H1 (cell line): Measurements from ENCODE around the gene SPI1. TPM values are rescaled to one million over a fixed set of nuclear protein-coding genes. Genes with fewer than 3 reads are reported as not detected.

ENCODE experiments used
- CTCF ChIA-PET: fragments of 300-600 bp; sonication (Branson Sonifier 250); formaldehyde crosslinking; loops from one replicate; lab custom pipeline; 2021; ENCODE audit not compliant: partially characterized antibody; lab: Charles Lee
- POLR2A ChIA-PET: fragments of 300-600 bp; sonication (Branson Sonifier 250); formaldehyde crosslinking; loops from one replicate; lab custom pipeline; 2021; ENCODE audit warnings: inconsistent platforms; ENCODE audit not compliant: partially characterized antibody; lab: Charles Lee
- DNase-seq, 2 experiments: peaks; one replicate each; pipeline versions ENCODE4 v3.0.0 to v3.0.0-alpha.2; 2010 to 2022; ENCODE audit warnings: low spot score in 2 of 2, low read depth in 1 of 2, mixed read lengths in 1 of 2
- FAIRE-seq: peaks from 2 replicates; lab custom pipeline; 2011; peaks lifted over from hg19 to GRCh38; lab: Jason Lieb, UNC
- H2AFZ ChIP-seq: 2 replicates; pipeline ENCODE4 v1.8.1; 2012; ENCODE audit warnings: low read length, inconsistent platforms
- H2AK5ac ChIP-seq: 2 replicates; pipeline ENCODE4 v1.6.1; 2013; ENCODE audit warnings: low read depth, low read length
- H2BK120ac ChIP-seq: replicated peaks from 2 replicates; pipeline ENCODE3; 2013; ENCODE audit warnings: low read depth, low read length, inconsistent platforms
- H2BK12ac ChIP-seq: 2 replicates; pipeline ENCODE4 v1.6.1; 2013; ENCODE audit warnings: low read depth, low read length
- H2BK15ac ChIP-seq: 2 replicates; pipeline ENCODE4 v1.6.1; 2013; ENCODE audit warnings: low read length
- H2BK20ac ChIP-seq: 2 replicates; pipeline ENCODE4 v1.6.1; 2013; ENCODE audit warnings: low read length
- H2BK5ac ChIP-seq: 2 replicates; pipeline ENCODE4 v1.6.1; 2013; ENCODE audit warnings: low read depth, low read length
- H3K14ac ChIP-seq: 2 replicates; pipeline ENCODE4 v1.6.1; 2013; ENCODE audit warnings: inconsistent platforms; ENCODE audit not compliant: insufficient read length
- H3K18ac ChIP-seq: 2 replicates; pipeline ENCODE4 v1.6.1; 2013; ENCODE audit warnings: low read length; ENCODE audit errors: extremely low read depth
- H3K23ac ChIP-seq: 2 replicates; pipeline ENCODE4 v1.6.1; 2013; ENCODE audit warnings: inconsistent platforms; ENCODE audit not compliant: insufficient read length
- H3K23me2 ChIP-seq: 2 replicates; pipeline ENCODE4 v1.6.1; 2013; ENCODE audit warnings: low read depth, low read length
- H3K27ac ChIP-seq: 2 replicates; pipeline ENCODE4 v1.6.1; 2011; ENCODE audit warnings: low read depth, low read length, inconsistent platforms
- H3K27me3 ChIP-seq, 4 experiments: replicated peaks in 1 of 4; 1 replicate in 1 of 4; 2 replicates in 3 of 4; pipeline versions ENCODE4 v1.6.1 to v1.8.1; 2011 to 2013; ENCODE audit warnings: low read length in 3 of 4, mild to moderate bottlenecking in 3 of 4, inconsistent platforms in 2 of 4, mixed read lengths in 2 of 4, moderate library complexity in 1 of 4; ENCODE audit not compliant: control insufficient read depth in 3 of 4, insufficient read depth in 3 of 4; ENCODE audit errors: extremely low read depth in 1 of 4
- H3K36me3 ChIP-seq, 4 experiments: 2 replicates each; pipeline versions ENCODE4 v1.6.1 to v1.8.1; 2011 to 2013; ENCODE audit warnings: mild to moderate bottlenecking in 4 of 4, low read length in 3 of 4, moderate library complexity in 2 of 4, control low read depth in 1 of 4, inconsistent platforms in 1 of 4; ENCODE audit not compliant: insufficient read depth in 4 of 4, control insufficient read depth in 2 of 4
- H3K4ac ChIP-seq: replicated peaks from 2 replicates; pipeline ENCODE3; 2013; ENCODE audit warnings: low read length, low read depth, mixed read lengths, inconsistent platforms; ENCODE audit not compliant: insufficient read length
- H3K4me1 ChIP-seq, 4 experiments: replicated peaks in 1 of 4; 1 replicate in 1 of 4; 2 replicates in 3 of 4; pipeline versions ENCODE4 v1.6.1 to v1.8.1; 2011 to 2013; ENCODE audit warnings: low read length in 3 of 4, inconsistent platforms in 2 of 4, mixed read lengths in 1 of 4; ENCODE audit not compliant: insufficient read depth in 4 of 4, control insufficient read depth in 3 of 4
- H3K4me2 ChIP-seq, 2 experiments: 2 replicates each; pipeline versions ENCODE4 v1.6.1 to v1.8.1; 2011 to 2013; ENCODE audit warnings: low read depth in 2 of 2, low read length in 2 of 2, control low read depth in 1 of 2, inconsistent platforms in 1 of 2, mild to moderate bottlenecking in 1 of 2; ENCODE audit not compliant: insufficient read depth in 1 of 2
- H3K4me3 ChIP-seq, 4 experiments: fragments of 200-600, 300-600 bp in 1 of 4; sonication (generic), shearing (Covaris generic), sonication (Bioruptor Twin) in 1 of 4; 2 replicates each; pipeline versions ENCODE4 v1.5.1 to v1.8.1; 2011 to 2016; ENCODE audit warnings: low read length in 4 of 4, low read depth in 3 of 4, control low read depth in 2 of 4, inconsistent platforms in 2 of 4, mild to moderate bottlenecking in 2 of 4, mixed read lengths in 1 of 4, moderate library complexity in 1 of 4; ENCODE audit not compliant: insufficient read depth in 2 of 4; ENCODE audit errors: extremely low read depth in 1 of 4
- H3K56ac ChIP-seq: replicated peaks from 2 replicates; pipeline ENCODE3; 2013; ENCODE audit warnings: low read depth, mild to moderate bottlenecking, mixed read lengths, low read length, inconsistent platforms; ENCODE audit not compliant: insufficient read length
- H3K79me1 ChIP-seq: 2 replicates; pipeline ENCODE4 v1.6.1; 2013; ENCODE audit warnings: low read depth, low read length, control low read depth
- H3K79me2 ChIP-seq, 2 experiments: 2 replicates each; pipeline versions ENCODE4 v1.6.1 to v1.8.1; 2012 to 2013; ENCODE audit warnings: low read length in 2 of 2, mild to moderate bottlenecking in 2 of 2, inconsistent platforms in 1 of 2; ENCODE audit not compliant: insufficient read depth in 2 of 2, control insufficient read depth in 1 of 2
- H3K9ac ChIP-seq, 4 experiments: replicated peaks in 1 of 4; 1 replicate in 1 of 4; 2 replicates in 3 of 4; pipeline versions ENCODE4 v1.6.1 to v1.8.1; 2011 to 2013; ENCODE audit warnings: low read depth in 3 of 4, low read length in 3 of 4, control low read depth in 2 of 4, mild to moderate bottlenecking in 2 of 4, moderate library complexity in 2 of 4, inconsistent platforms in 1 of 4; ENCODE audit errors: extremely low read depth in 1 of 4
- H3K9me3 ChIP-seq, 2 experiments: 2 replicates each; pipeline versions ENCODE4 v1.6.1 to v1.8.1; 2012 to 2013; ENCODE audit warnings: mild to moderate bottlenecking in 2 of 2, moderate library complexity in 2 of 2, control low read depth in 1 of 2, inconsistent platforms in 1 of 2, low read depth in 1 of 2, low read length in 1 of 2, mixed read lengths in 1 of 2; ENCODE audit not compliant: insufficient read depth in 2 of 2
- H4K20me1 ChIP-seq, 2 experiments: replicated peaks in 1 of 2; 2 replicates each; pipeline versions ENCODE3 to v1.8.1; 2011 to 2013; ENCODE audit warnings: inconsistent platforms in 2 of 2, low read length in 2 of 2, mild to moderate bottlenecking in 1 of 2; ENCODE audit not compliant: insufficient read depth in 2 of 2, control insufficient read depth in 1 of 2
- H4K5ac ChIP-seq: 2 replicates; pipeline ENCODE4 v1.6.1; 2013; ENCODE audit warnings: low read length, low read depth, mixed read lengths, inconsistent platforms; ENCODE audit not compliant: insufficient read length
- H4K8ac ChIP-seq: 2 replicates; pipeline ENCODE4 v1.8.0; 2013; ENCODE audit warnings: mild to moderate bottlenecking, moderate library complexity, low read length, inconsistent platforms; ENCODE audit not compliant: insufficient read depth; ENCODE audit errors: extremely low read depth
- H4K91ac ChIP-seq: replicated peaks from 2 replicates; pipeline ENCODE3; 2013; ENCODE audit warnings: low read length, mixed read lengths, inconsistent platforms; ENCODE audit not compliant: insufficient read length
- CBX5 ChIP-seq: fragments of 300-800, 300-1000 bp; sonication (generic); IDR thresholded peaks from 2 replicates; pipeline ENCODE4 v1.7.1; 2016; ENCODE audit warnings: antibody characterized with exemption, low read length, low read depth
- GABPA ChIP-seq: IDR thresholded peaks from 2 replicates; pipeline ENCODE4 v1.6.1; 2011; ENCODE audit warnings: mild to moderate bottlenecking, low read length, moderate library complexity, borderline replicate concordance; ENCODE audit not compliant: insufficient read depth
- KDM5A ChIP-seq: fragments of 200-600 bp; IDR thresholded peaks from 2 replicates; pipeline ENCODE4 v1.7.1; 2012; ENCODE audit warnings: mild to moderate bottlenecking, low read length, inconsistent platforms, mixed read lengths
- NANOG ChIP-seq: IDR thresholded peaks from 2 replicates; pipeline ENCODE4 v1.6.1; 2011; ENCODE audit warnings: low read length, low read depth, mild to moderate bottlenecking, inconsistent platforms; ENCODE audit not compliant: insufficient read depth, poor library complexity, severe bottlenecking
- RFX5 ChIP-seq: IDR thresholded peaks from 2 replicates; pipeline ENCODE4 v1.6.1; 2011; ENCODE audit warnings: low read depth, low read length, improper control_type of control experiment, borderline replicate concordance
- RNF2 ChIP-seq: fragments of 200-900, 300-1000 bp; sonication (generic); IDR thresholded peaks from 2 replicates; pipeline ENCODE4 v1.7.1; 2016; ENCODE audit warnings: borderline replicate concordance, low read depth, mild to moderate bottlenecking, antibody characterized with exemption, low read length; ENCODE audit not compliant: poor library complexity, severe bottlenecking; ENCODE audit errors: missing control alignments
- RXRA ChIP-seq: IDR thresholded peaks from 2 replicates; pipeline ENCODE4 v1.6.1; 2011; ENCODE audit warnings: low read depth, mild to moderate bottlenecking, low read length, moderate library complexity; ENCODE audit not compliant: insufficient read depth
- WGBS, 2 experiments: shearing (Covaris generic) in 1 of 2; methylation state at CpG; one replicate each; pipeline versions ENCODE4 v1.1.6 to v1.1.7; 2013 to 2015; ENCODE audit warnings: low lambda C conversion rate in 2 of 2, mixed read lengths in 2 of 2, inconsistent platforms in 1 of 2, low coverage in 1 of 2, missing lambda C conversion rate in 1 of 2; ENCODE audit not compliant: insufficient replicate concordance in 2 of 2, insufficient coverage in 1 of 2, insufficient read length in 1 of 2; ENCODE audit errors: extremely low coverage in 1 of 2, missing lambda C conversion rate in 1 of 2; 5-methylcytosine and 5-hydroxymethylcytosine counted together
- polyA plus RNA-seq, 7 experiments: library from polyadenylated mRNA; depleted of rRNA in 3 of 7; stranded (reverse) in 5 of 7; unstranded in 2 of 7; fragments of >200 nt in 5 of 7; fragments of 200-250 nt in 2 of 7; gene quantifications; 1 replicate in 5 of 7; 2 replicates in 1 of 7; 4 replicates in 1 of 7; pipeline versions ENCODE4 v1.2.1 to v1.2.3, GENCODE V29; 2011 to 2013; ENCODE audit warnings: missing spikeins in 2 of 7, mixed read lengths in 2 of 7
- total RNA-seq: library from RNA; stranded (reverse); fragmentation: NEBNext Ultra II Directional; extraction: Animal tissue kit (Norgen Biotek cat#: 25700); gene quantifications from 2 replicates; pipeline ENCODE4 v1.2.1, GENCODE V29; 2021

Gene SPI1
- total and polyA plus RNA-seq, 2 of the 8 experiments (the other 6 are each of a cell fraction or from before 2014, with no cell fraction given), result 0.12 TPM; not detected in 1

DNA sequence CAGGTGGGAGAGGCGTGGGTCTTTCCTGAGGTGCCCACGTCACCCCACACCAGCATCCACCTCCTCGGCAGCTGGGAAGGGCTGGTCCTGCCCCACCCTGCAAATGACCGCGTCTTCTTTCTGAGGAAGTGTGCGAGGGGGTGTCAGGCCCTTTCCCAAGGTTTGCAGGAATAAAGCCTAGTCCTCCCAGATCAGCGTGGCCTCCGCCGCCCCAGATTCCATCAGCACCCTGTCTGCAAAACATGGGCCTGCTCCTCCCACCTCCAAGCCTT, 15.6 kb upstream of the SPI1 start:
- no peak overlapping the region for H3K27ac ChIP-seq
- H3K4me2 ChIP-seq, result no peak overlapping the region
- no peak overlapping the region for H4K5ac ChIP-seq
- no peaks in the 10 kb centered on the region for H3K79me1 ChIP-seq
- no peak overlapping the region for H3K56ac ChIP-seq
- no peak overlapping the region for H3K4ac ChIP-seq
- H2BK5ac ChIP-seq, result peak overlapping the region; percentile 7; the same call in 1 of the 2 replicates
- H3K18ac ChIP-seq, result 0 out of 2 replicates have a peak overlapping the region, but pooled peaks have one; percentile 60
- CTCF ChIA-PET, result interaction anchor here (1.0 to 10.7 kb wide), 6 partner anchors 11 to 61 kb away, joined by 3 to 78 read pairs (median 6); partner anchors contain the start of gene SPI1
- H3K9ac ChIP-seq, result no peak overlapping the region
- no peak for DNase-seq
- H3K36me3 ChIP-seq, result no peaks in the 10 kb centered on the region
- no peak overlapping the region for H2BK12ac ChIP-seq
- H3K4me3 ChIP-seq, result no peak overlapping the region
- no peaks in the 10 kb centered on the region for H3K9me3 ChIP-seq
- no peak overlapping the region for H2BK20ac ChIP-seq
- WGBS, 2 experiments, result 93% methylated on average over 9 of the region's 9 CpGs; no CpG with 5 or more reads in 1 of the 2 experiments
- no peak overlapping the region for H2AK5ac ChIP-seq
- no peak overlapping the region for H3K23ac ChIP-seq
- H2BK15ac ChIP-seq, result no peak overlapping the region
- peaks cover 0 to 7% (median 3%) of the 10 kb centered on the region in 4 experiments; a peak in 2 of 7 replicates for H3K4me1 ChIP-seq
- TF ChIP-seq GABPA, result no peak
- TF ChIP-seq RXRA, result no peak
- TF ChIP-seq RFX5, result no peak
- TF ChIP-seq RNF2, result no peak
- no peak for TF ChIP-seq NANOG
- TF ChIP-seq CBX5, result no peak
- no peak for TF ChIP-seq KDM5A
- FAIRE-seq, result no peak
- H2AFZ ChIP-seq, result 0 out of 2 replicates have a peak overlapping the region, but pooled peaks have one; percentile 29
- no peak overlapping the region for H4K8ac ChIP-seq
- H4K20me1 ChIP-seq, result no peaks in the 10 kb centered on the region
- H2BK120ac ChIP-seq, result no peak overlapping the region
- no peaks in the 10 kb centered on the region for H3K79me2 ChIP-seq
- POLR2A ChIA-PET, result interaction anchor here (0.7 to 1.6 kb wide), 4 partner anchors 11 to 20 kb away, joined by 3 to 5 read pairs (median 4); partner anchors contain the start of gene SLC39A13
- H3K27me3 ChIP-seq, result no peaks in the 10 kb centered on the region
- H4K91ac ChIP-seq, result no peak overlapping the region
- H3K14ac ChIP-seq, result no peak overlapping the region
- H3K23me2 ChIP-seq, result no peaks in the 10 kb centered on the region
